ENCODE results near the gene ZNF205. TPM values are rescaled to one million over a fixed set of nuclear protein-coding genes. Genes with fewer than 3 reads are reported as not detected.

The ZNF205 gene
- 22.9 and 23.2 TPM in 2 replicates for total RNA-seq

DNA sequence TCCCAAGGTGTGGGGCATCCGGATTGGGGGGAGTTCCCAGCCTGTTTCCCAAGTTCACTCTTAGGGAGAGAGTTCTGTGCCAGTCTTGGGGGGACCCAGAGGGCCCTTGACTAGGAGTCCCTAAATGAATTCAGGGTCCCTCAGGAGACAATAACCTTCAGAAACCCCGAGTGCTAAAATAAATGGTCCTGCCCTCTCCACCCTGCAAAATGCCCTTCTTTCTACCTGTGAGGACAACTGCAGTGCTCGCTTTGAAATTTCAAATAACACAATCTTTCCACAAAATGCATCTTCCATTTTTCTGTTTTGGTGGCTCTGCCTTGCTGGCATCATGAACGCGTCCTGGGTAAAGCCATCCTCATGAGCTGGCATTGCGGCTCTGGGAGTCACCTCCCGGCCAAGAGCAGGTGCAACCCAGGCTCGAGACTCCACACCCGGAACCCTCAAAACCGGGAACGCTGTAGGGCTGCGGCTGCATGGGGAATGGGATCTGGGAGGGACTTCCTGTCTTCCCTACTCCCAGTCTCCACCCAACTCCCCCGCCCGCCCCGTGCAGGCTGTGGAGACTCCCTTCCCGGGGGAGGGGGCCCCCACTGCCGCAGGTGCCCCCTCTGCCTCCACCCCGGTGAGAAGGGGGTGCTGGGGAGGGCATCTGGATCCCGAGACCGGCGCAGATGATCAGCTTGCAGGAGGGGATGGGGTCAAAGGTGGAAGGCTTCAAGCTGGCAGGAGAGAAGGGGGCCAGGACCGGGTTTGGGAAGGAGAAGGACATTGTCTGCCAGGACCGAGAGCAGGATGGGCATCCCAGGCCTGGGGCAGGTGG lies at the start of gene ZNF205:
ZNF205 (plus strand) TSS at position 529 of the 823 bp plus-strand sequence. CDS start 845 bp downstream, outside the sequence.

DNA sequence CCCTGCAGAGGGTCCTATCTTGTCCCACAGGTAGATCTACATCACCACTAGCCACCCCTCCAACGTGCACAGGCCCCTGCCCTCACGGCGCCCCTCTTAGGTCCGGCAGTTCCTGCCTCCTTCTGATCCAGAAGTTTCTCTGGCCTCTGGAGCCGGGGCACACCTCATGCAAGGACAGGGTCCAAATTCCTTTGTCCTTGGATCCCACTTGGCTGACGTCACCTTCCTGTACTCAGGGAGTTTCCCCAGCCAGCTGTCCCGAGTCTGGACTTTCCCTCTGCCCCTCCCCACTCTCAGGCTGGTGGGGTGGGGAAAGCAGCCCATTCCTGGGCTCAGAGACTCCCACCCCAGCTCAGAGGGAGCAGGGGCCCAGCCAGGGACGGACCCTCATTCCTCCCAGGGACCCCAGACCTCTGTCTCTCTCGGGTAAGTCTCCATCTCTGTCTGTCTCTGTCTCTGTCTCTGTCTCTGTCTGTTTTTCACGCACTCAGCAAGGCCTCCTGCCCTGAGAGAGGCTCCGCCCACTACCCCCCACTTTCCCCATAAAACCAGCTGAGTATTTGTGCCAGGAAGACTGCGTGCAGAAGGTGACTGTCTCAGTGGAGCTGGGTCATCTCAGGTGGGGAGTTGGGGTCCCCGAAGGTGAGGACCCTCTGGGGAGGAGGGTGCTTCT lies 47.2 kb upstream of the ZNF205 start, which contains the start of gene IL32:
IL32 (plus strand) TSS at position 572 of the 673 bp plus-strand sequence. CDS start 172 bp downstream, outside the sequence.

GRCh38 chr16:3098459-3099394 lies 13.7 kb upstream of the ZNF205 start, which contains the start of gene ZSCAN10:
ZSCAN10 (minus strand) TSS chr16:3099294; CDS start chr16:3092937, 6,357 bp downstream.

DNA sequence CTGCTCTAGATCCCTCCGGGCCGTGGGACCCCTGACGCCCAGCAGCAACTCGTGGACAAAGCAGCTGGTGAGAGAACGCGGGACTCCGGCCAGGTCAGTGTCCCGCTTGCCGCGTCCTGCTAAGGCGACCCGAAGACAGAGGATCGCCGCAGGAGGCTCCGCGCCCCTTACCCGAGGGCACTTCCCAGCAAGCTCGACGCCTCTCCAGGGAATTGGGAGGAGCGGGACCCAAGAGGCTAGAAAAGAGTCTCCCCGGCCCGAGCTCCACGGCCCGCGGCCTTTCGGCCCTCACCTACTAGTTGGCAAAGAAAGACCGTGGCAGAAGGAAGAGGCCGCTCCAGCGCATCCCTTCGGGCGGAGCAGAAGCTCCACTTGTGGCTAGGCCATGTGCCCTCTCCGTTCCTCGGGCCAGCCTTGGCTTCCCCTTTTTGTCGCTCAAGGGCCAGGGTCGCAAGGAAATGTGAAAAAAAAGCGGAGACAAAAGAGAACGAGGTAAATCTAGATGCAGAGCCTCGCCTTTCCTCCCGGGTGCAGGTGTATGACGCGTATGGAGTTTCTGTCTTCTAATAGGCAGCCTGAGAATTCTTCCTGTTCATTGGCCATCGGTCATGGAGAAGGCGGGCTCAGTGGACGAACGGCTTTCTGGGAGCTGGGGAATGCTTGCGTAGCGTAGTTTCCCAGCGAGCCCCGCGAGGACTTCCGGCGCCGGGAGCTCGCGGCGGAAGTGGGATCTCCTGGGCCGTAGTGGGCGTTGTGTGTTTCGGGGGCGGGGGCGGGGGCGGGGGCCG lies 22.1 kb downstream of the ZNF205 start, which contains the start of gene ZNF213:
ZNF213 (plus strand) TSS at position 692 of the 788 bp plus-strand sequence. CDS start 2,252 bp downstream, outside the sequence.

Other genes with a start within 250 kb of the ZNF205 start
- 36.6 and 50.6 TPM in 2 replicates for gene FLYWCH2, start 229.4 kb upstream of the ZNF205 start, total RNA-seq
- gene FLYWCH1, start 200.7 kb upstream of the ZNF205 start, total RNA-seq = 26.1 and 35.3 TPM in 2 replicates
- gene KREMEN2, start 148.3 kb upstream of the ZNF205 start, total RNA-seq = not detected in 2 replicates
- gene PAQR4, start 143.2 kb upstream of the ZNF205 start, total RNA-seq = 7.1 and 12.1 TPM in 2 replicates
- gene PKMYT1, start 132.1 kb upstream of the ZNF205 start, total RNA-seq = 3.0 and 4.2 TPM in 2 replicates
- gene CLDN9, start 99.7 kb upstream of the ZNF205 start, total RNA-seq = not detected in 2 replicates
- gene CLDN6, start 94.4 kb upstream of the ZNF205 start, total RNA-seq = not detected in 2 replicates
- 136 and 230 TPM in 2 replicates for gene TNFRSF12A, start 92.2 kb upstream of the ZNF205 start, total RNA-seq
- 6.1 and 10.1 TPM in 2 replicates for gene HCFC1R1, start 88.6 kb upstream of the ZNF205 start, total RNA-seq
- gene THOC6, start 88.6 kb upstream of the ZNF205 start, total RNA-seq = 23.6 and 23.8 TPM in 2 replicates
- gene BICDL2, start 75.6 kb upstream of the ZNF205 start, total RNA-seq = not detected in 2 replicates
- under 0.01 TPM in 2 replicates for gene MMP25, start 66.0 kb upstream of the ZNF205 start, total RNA-seq
- 55.7 and 123 TPM in 2 replicates for gene IL32, start 46.9 kb upstream of the ZNF205 start, total RNA-seq
- gene ZSCAN10, start 13.3 kb upstream of the ZNF205 start, total RNA-seq = 0.19 TPM in 1 of 2 replicates, not detected in the other
- gene ZNF213, start 22.4 kb downstream of the ZNF205 start, total RNA-seq = 3.4 and 5.6 TPM in 2 replicates
- gene OR1F1, start 75.6 kb downstream of the ZNF205 start, total RNA-seq = 0.18 TPM in 1 of 2 replicates, not detected in the other
- 8.4 and 9.6 TPM in 2 replicates for gene ZNF200, start 122.6 kb downstream of the ZNF205 start, total RNA-seq
- under 0.01 TPM in 1 of 2 replicates, not detected in the other for gene MEFV, start 144.0 kb downstream of the ZNF205 start, total RNA-seq
- gene ZNF263, start 170.9 kb downstream of the ZNF205 start, total RNA-seq = 36.5 and 42.2 TPM in 2 replicates
- gene TIGD7, start 192.8 kb downstream of the ZNF205 start, total RNA-seq = 2.6 and 5.0 TPM in 2 replicates
- gene ZNF75A, start 192.9 kb downstream of the ZNF205 start, total RNA-seq = 16.9 and 21.6 TPM in 2 replicates
- gene OR2C1, start 243.3 kb downstream of the ZNF205 start, total RNA-seq = not detected in 2 replicates